Stomach (tissue), 4 donors: ENCODE measurements around the gene EGFR.

Source experiments
- CTCF ChIP-seq, 7 experiments: fragments of 450-650 bp in 4 of 7; fragments of 200-600 bp in 3 of 7; sonication (generic) in 3 of 7; IDR thresholded peaks; one replicate each; pipeline ENCODE4 v1.5.1; 2016 to 2019; ENCODE audit warnings: antibody characterized with exemption in 7 of 7, control low read depth in 2 of 7, mild to moderate bottlenecking in 1 of 7
- POLR2A ChIP-seq, 4 donors: fragments of 450-650 bp; IDR thresholded peaks; one replicate each; pipeline ENCODE4 v1.6.1; 2016; ENCODE audit warnings: antibody characterized with exemption in 4 of 4, control low read depth in 2 of 4, mild to moderate bottlenecking in 1 of 4, moderate library complexity in 1 of 4

- no peak for TF ChIP-seq CTCF (IDR thresholded peaks at IDR 0.05)
- TF ChIP-seq POLR2A (IDR thresholded peaks at IDR 0.05) = no peak
Observed at GRCh38 chr7:55244006-55244745, 225.4 kb downstream of the EGFR start.
